Measurements from ENCODE around the gene FOXO3. TPM values are rescaled to one million over a fixed set of nuclear protein-coding genes. Genes with fewer than 3 reads are reported as not detected.

Gene FOXO3
- total and polyA plus RNA-seq, 2 of the 8 experiments (the other 6 are each of a cell fraction or from before 2014, with no cell fraction given) = 13.1 to 19.3 TPM

DNA sequence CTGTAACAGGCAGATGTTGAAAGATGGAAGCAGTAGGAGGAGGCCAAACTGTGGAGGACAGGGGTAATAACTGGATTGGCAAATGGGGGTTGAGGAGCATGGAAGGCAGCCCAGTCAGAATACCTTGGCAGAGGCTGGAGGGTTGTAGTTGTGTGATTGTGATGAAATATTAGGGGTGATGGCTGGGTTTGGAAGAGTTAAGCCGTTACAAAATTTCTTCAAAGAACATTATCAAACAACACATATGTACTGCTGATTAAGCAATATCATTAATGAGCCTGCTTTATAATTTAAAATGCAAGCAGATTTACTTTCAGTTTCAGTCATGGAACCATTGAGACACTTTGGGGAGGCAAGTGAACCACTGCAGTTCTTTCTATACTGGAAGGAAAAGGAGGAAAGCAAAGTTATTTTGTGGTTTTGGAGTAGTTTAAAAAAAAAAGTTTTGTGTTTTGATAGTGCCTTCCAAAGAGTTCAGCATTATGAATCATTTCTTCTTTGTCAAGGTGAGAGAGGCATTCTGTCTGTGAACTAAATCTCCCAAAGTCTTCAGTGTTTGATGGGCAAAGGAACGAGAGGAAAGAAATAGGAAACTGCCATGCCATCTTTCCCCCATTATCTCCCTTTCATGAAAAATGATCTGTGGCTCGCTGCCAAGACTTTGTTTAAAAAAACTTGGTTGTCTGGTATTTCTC, 20.7 kb downstream of the FOXO3 start (continued):
- TF ChIP-seq, protein P1, sequence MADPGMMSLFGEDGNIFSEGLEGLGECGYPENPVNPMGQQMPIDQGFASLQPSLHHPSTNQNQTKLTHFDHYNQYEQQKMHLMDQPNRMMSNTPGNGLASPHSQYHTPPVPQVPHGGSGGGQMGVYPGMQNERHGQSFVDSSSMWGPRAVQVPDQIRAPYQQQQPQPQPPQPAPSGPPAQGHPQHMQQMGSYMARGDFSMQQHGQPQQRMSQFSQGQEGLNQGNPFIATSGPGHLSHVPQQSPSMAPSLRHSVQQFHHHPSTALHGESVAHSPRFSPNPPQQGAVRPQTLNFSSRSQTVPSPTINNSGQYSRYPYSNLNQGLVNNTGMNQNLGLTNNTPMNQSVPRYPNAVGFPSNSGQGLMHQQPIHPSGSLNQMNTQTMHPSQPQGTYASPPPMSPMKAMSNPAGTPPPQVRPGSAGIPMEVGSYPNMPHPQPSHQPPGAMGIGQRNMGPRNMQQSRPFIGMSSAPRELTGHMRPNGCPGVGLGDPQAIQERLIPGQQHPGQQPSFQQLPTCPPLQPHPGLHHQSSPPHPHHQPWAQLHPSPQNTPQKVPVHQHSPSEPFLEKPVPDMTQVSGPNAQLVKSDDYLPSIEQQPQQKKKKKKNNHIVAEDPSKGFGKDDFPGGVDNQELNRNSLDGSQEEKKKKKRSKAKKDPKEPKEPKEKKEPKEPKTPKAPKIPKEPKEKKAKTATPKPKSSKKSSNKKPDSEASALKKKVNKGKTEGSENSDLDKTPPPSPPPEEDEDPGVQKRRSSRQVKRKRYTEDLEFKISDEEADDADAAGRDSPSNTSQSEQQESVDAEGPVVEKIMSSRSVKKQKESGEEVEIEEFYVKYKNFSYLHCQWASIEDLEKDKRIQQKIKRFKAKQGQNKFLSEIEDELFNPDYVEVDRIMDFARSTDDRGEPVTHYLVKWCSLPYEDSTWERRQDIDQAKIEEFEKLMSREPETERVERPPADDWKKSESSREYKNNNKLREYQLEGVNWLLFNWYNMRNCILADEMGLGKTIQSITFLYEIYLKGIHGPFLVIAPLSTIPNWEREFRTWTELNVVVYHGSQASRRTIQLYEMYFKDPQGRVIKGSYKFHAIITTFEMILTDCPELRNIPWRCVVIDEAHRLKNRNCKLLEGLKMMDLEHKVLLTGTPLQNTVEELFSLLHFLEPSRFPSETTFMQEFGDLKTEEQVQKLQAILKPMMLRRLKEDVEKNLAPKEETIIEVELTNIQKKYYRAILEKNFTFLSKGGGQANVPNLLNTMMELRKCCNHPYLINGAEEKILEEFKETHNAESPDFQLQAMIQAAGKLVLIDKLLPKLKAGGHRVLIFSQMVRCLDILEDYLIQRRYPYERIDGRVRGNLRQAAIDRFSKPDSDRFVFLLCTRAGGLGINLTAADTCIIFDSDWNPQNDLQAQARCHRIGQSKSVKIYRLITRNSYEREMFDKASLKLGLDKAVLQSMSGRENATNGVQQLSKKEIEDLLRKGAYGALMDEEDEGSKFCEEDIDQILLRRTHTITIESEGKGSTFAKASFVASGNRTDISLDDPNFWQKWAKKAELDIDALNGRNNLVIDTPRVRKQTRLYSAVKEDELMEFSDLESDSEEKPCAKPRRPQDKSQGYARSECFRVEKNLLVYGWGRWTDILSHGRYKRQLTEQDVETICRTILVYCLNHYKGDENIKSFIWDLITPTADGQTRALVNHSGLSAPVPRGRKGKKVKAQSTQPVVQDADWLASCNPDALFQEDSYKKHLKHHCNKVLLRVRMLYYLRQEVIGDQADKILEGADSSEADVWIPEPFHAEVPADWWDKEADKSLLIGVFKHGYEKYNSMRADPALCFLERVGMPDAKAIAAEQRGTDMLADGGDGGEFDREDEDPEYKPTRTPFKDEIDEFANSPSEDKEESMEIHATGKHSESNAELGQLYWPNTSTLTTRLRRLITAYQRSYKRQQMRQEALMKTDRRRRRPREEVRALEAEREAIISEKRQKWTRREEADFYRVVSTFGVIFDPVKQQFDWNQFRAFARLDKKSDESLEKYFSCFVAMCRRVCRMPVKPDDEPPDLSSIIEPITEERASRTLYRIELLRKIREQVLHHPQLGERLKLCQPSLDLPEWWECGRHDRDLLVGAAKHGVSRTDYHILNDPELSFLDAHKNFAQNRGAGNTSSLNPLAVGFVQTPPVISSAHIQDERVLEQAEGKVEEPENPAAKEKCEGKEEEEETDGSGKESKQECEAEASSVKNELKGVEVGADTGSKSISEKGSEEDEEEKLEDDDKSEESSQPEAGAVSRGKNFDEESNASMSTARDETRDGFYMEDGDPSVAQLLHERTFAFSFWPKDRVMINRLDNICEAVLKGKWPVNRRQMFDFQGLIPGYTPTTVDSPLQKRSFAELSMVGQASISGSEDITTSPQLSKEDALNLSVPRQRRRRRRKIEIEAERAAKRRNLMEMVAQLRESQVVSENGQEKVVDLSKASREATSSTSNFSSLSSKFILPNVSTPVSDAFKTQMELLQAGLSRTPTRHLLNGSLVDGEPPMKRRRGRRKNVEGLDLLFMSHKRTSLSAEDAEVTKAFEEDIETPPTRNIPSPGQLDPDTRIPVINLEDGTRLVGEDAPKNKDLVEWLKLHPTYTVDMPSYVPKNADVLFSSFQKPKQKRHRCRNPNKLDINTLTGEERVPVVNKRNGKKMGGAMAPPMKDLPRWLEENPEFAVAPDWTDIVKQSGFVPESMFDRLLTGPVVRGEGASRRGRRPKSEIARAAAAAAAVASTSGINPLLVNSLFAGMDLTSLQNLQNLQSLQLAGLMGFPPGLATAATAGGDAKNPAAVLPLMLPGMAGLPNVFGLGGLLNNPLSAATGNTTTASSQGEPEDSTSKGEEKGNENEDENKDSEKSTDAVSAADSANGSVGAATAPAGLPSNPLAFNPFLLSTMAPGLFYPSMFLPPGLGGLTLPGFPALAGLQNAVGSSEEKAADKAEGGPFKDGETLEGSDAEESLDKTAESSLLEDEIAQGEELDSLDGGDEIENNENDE (IDR thresholded peaks at IDR 0.05; ENCODE audit: insufficient replicate concordance, low read length) = no peak
- no peak for TF ChIP-seq POU5F1 (IDR thresholded peaks at IDR 0.05; ENCODE audit: low read depth, low read length)
- TF ChIP-seq KDM5A (IDR thresholded peaks at IDR 0.05; ENCODE audit: low read length) = no peak
- no peak for TF ChIP-seq TBP (IDR thresholded peaks at IDR 0.05; ENCODE audit: low read depth, low read length)
- no peak for TF ChIP-seq CEBPB (IDR thresholded peaks at IDR 0.05; ENCODE audit: low read depth, low read length)
- no peak for TF ChIP-seq HDAC6 (IDR thresholded peaks at IDR 0.05; ENCODE audit: low read depth, low read length)
- TF ChIP-seq MAX (IDR thresholded peaks at IDR 0.05) = no peak
- no peak for TF ChIP-seq EZH2 (IDR thresholded peaks at IDR 0.05; ENCODE audit: low read depth, low read length, severe bottlenecking)
- no peak for TF ChIP-seq SIX5 (IDR thresholded peaks at IDR 0.05; ENCODE audit: low read depth, low read length)
- TF ChIP-seq RBBP5 (IDR thresholded peaks at IDR 0.05; ENCODE audit: borderline replicate concordance, low read depth, low read length) = no peak
- no peak for TF ChIP-seq ZNF274 (IDR thresholded peaks at IDR 0.05; ENCODE audit: borderline replicate concordance, extremely low read depth, low read length)
